Hepatocyte (in vitro differentiated cells): ENCODE results near the gene PLD1. TPM values are rescaled to one million over a fixed set of nuclear protein-coding genes. Genes with fewer than 3 reads are reported as not detected.

ENCODE experiments used
- DNase-seq: peaks from one replicate; pipeline ENCODE4 v3.0.0-alpha.2; 2016; ENCODE audit warnings: low spot score
- H2AFZ ChIP-seq: fragments of 200-600 bp; sonication (generic); 2 replicates; pipeline ENCODE4 v1.6.0; 2016; ENCODE audit warnings: antibody characterized with exemption, mild to moderate bottlenecking
- H3K27ac ChIP-seq: fragments of 200-600 bp; sonication (generic); 2 replicates; pipeline ENCODE4 v1.5.1; 2016; ENCODE audit warnings: mild to moderate bottlenecking
- H3K27me3 ChIP-seq: fragments of 200-600 bp; sonication (generic); 2 replicates; pipeline ENCODE4 v1.6.1; 2016
- H3K36me3 ChIP-seq: fragments of 200-600 bp; sonication (generic); replicated peaks from 2 replicates; pipeline ENCODE4 v1.5.1; 2016; ENCODE audit warnings: low read depth; ENCODE audit not compliant: insufficient read depth
- H3K4me1 ChIP-seq: fragments of 200-600 bp; sonication (generic); 2 replicates; pipeline ENCODE4 v1.5.1; 2016; ENCODE audit warnings: mild to moderate bottlenecking, moderate library complexity; ENCODE audit not compliant: insufficient read depth
- H3K4me2 ChIP-seq: fragments of 200-600 bp; sonication (generic); 2 replicates; pipeline ENCODE4 v1.6.0; 2016
- H3K4me3 ChIP-seq: fragments of 200-600 bp; sonication (generic); 2 replicates; pipeline ENCODE4 v1.5.1; 2016; ENCODE audit warnings: mild to moderate bottlenecking
- H3K79me2 ChIP-seq: fragments of 200-600 bp; sonication (generic); 2 replicates; pipeline ENCODE4 v1.6.0; 2017; ENCODE audit warnings: mild to moderate bottlenecking
- H3K9me2 ChIP-seq: fragments of 200-600 bp; sonication (generic); replicated peaks from 2 replicates; pipeline ENCODE4 v1.6.0; 2017; ENCODE audit warnings: mild to moderate bottlenecking; ENCODE audit not compliant: insufficient read depth
- H3K9me3 ChIP-seq: fragments of 200-600 bp; sonication (generic); 2 replicates; pipeline ENCODE4 v1.5.1; 2016; ENCODE audit warnings: low read depth, mild to moderate bottlenecking
- H4K20me1 ChIP-seq: fragments of 200-600 bp; sonication (generic); 2 replicates; pipeline ENCODE4 v1.6.0; 2016; ENCODE audit warnings: mild to moderate bottlenecking; ENCODE audit not compliant: insufficient read depth, poor library complexity, severe bottlenecking
- EZH2 ChIP-seq: fragments of 200-600 bp; sonication (generic); IDR thresholded peaks from 2 replicates; pipeline ENCODE4 v1.6.1; 2016; ENCODE audit warnings: antibody characterized with exemption, mild to moderate bottlenecking, borderline replicate concordance
- EZH2phosphoT487 ChIP-seq: fragments of 200-600 bp; sonication (generic); IDR thresholded peaks from one replicate; pipeline ENCODE4 v1.6.1; 2018; ENCODE audit warnings: antibody characterized with exemption, mild to moderate bottlenecking, low read depth, moderate library complexity; ENCODE audit not compliant: unreplicated experiment, severe bottlenecking
- WGBS: methylation state at CpG from one replicate; pipeline ENCODE4 v1.1.6; 2016; ENCODE audit warnings: low lambda C conversion rate; ENCODE audit errors: missing lambda C conversion rate; 5-methylcytosine and 5-hydroxymethylcytosine counted together
- polyA plus RNA-seq: library from polyadenylated mRNA; unstranded; fragments of >200 nt; fragmentation: Nextera tagmentation; extraction: Ambion mirVana; gene quantifications from 2 replicates; pipeline ENCODE4 v1.2.1, GENCODE V29; 2016
- total RNA-seq: library from RNA; depleted of rRNA; stranded (reverse); fragments of >200 nt; gene quantifications from 2 replicates; pipeline ENCODE4 v1.2.3, GENCODE V29; 2014
- TF ChIP-seq, protein P1 (sequence below): fragments of 200-600 bp; sonication (generic); IDR thresholded peaks from 2 replicates; pipeline ENCODE4 v1.5.1; 2016; ENCODE audit warnings: antibody characterized with exemption, mild to moderate bottlenecking; ENCODE audit not compliant: poor library complexity

The PLD1 gene
- total and polyA plus RNA-seq, 2 experiments from 2014 or later = 29.4 to 71.1 TPM

DNA sequence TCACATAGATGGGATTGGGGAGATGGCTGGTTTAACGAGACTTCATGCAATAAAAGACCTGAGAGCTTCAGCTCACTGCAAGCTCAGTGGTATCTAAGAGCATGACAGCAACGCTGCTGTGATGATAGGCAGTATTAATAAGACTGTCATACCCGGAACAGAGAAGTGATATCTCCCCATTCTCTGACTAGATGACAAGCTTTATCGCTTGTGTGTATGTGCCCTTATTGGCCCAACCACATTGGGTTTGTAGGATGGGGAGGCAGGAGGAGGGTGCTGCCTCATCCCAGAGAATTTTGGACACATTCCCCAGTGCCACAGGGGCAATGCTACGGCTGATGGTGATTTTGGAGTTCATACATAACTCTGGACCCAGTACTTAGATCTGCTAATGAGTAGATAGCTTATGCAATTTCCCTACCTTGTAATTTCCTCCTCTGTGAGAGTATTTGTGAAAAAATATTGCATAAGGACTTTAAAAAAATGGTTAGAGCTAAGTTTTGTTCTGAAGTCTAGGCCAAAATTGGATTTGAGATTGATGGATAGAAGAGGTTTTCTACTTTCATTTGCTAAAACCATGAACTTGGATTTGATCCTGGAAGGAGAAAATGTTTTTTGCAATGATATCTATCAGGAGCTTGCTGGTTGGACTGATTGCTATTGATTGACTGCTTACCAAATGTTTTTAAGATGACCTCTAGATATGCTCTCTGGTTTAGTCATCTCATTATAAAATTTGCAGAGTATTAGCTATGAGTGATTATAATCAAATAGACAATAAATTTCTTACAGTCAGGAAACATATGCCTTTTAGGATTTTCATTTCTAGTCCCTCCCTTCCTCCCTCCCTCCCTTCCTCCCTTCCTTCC lies 18.9 kb upstream of the PLD1 start:
- TF ChIP-seq, protein P1, sequence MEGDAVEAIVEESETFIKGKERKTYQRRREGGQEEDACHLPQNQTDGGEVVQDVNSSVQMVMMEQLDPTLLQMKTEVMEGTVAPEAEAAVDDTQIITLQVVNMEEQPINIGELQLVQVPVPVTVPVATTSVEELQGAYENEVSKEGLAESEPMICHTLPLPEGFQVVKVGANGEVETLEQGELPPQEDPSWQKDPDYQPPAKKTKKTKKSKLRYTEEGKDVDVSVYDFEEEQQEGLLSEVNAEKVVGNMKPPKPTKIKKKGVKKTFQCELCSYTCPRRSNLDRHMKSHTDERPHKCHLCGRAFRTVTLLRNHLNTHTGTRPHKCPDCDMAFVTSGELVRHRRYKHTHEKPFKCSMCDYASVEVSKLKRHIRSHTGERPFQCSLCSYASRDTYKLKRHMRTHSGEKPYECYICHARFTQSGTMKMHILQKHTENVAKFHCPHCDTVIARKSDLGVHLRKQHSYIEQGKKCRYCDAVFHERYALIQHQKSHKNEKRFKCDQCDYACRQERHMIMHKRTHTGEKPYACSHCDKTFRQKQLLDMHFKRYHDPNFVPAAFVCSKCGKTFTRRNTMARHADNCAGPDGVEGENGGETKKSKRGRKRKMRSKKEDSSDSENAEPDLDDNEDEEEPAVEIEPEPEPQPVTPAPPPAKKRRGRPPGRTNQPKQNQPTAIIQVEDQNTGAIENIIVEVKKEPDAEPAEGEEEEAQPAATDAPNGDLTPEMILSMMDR = no peak
- TF ChIP-seq EZH2phosphoT487 (no peak), EZH2 (no peak)
- Histone ChIP-seq H3K36me3 (no peaks in the 10 kb centered on the region), H3K4me3 (no peak overlapping the region), H3K27me3 (no peaks in the 10 kb centered on the region), H2AFZ (no peak overlapping the region), H3K4me2 (no peak overlapping the region), H3K9me2 (no peaks in the 10 kb centered on the region), H3K27ac (no peak overlapping the region), H3K9me3 (no peaks in the 10 kb centered on the region), H3K4me1 (peaks cover 23% of the 10 kb centered on the region), H4K20me1 (no peaks in the 10 kb centered on the region), H3K79me2 (no peaks in the 10 kb centered on the region)
- no peak for DNase-seq
- 75% methylated on average over 5 of the region's 5 CpGs for WGBS

DNA sequence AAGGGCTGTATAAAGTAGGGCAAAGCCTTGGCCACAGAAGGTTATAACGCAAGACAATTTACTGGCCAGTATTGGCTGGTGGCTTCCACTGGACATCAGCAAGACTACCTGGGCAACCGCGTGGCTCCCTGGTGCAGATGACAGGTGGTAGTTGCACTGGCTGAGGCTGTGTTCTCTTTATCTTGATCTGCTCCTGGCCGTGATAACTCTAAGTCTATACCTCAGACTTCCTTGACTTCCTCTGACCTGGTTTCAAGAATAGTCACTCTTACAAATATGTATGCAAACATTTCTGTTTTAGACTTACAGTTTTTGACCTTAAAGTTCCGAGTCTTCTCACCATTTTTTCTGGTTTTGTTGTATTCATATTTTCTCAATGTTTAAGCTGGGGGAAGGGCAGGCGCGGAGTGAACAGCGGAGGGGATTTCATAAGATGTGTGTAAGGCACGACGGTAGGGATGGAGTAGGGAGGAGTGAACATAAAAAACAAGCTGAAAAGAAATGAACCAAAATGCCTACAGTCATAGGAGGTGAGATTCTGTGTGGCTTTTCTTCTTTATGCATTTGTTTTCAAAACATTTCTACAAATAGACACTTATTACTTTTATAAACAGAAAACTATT lies 17.7 kb upstream of the PLD1 start:
- TF ChIP-seq, protein P1 = no peak
- TF ChIP-seq EZH2 = no peak
- no peak for TF ChIP-seq EZH2phosphoT487
- Histone ChIP-seq H3K9me3 (no peaks in the 10 kb centered on the region), H3K36me3 (no peaks in the 10 kb centered on the region), H3K79me2 (no peaks in the 10 kb centered on the region), H2AFZ (no peak overlapping the region), H3K4me1 (peaks cover 17% of the 10 kb centered on the region), H3K27ac (no peak overlapping the region), H3K4me3 (no peak overlapping the region), H3K9me2 (no peaks in the 10 kb centered on the region), H4K20me1 (no peaks in the 10 kb centered on the region), H3K4me2 (no peak overlapping the region), H3K27me3 (no peaks in the 10 kb centered on the region)
- 77% methylated on average over 10 of the region's 10 CpGs for WGBS
- DNase-seq = no peak

DNA sequence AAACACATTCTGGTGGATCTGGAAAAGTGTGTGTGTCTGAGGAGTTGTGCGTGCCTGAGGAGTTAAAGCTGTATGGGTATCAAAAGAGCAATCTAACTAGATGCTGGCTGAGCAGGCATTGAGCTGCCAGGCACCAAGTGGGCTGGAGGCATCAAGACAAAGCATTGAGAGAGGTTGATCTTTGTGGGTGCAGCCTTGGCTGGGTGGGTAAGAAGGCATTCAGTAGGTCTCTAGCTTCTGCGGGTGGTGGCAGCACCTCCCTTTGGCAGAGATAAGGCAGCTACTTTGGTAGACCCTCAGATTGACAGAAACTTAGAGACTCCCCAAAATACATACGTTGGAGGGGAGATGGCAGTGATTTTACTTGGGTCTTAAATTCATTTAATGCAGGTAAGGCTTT lies 17.1 kb upstream of the PLD1 start:
- H3K27me3 ChIP-seq = no peaks in the 10 kb centered on the region

More for the DNA sequence above, 17.1 kb upstream of the PLD1 start:
- Histone ChIP-seq H2AFZ (no peak overlapping the region), H3K4me1 (peaks cover 17% of the 10 kb centered on the region), H3K27ac (no peak overlapping the region), H3K79me2 (no peaks in the 10 kb centered on the region), H3K4me2 (no peak overlapping the region), H3K9me3 (no peaks in the 10 kb centered on the region), H3K4me3 (no peak overlapping the region), H3K9me2 (no peaks in the 10 kb centered on the region), H3K36me3 (no peaks in the 10 kb centered on the region), H4K20me1 (no peaks in the 10 kb centered on the region)
- 97% methylated on average over 3 of the region's 3 CpGs for WGBS
- TF ChIP-seq EZH2phosphoT487 (no peak), EZH2 (no peak)
- TF ChIP-seq, protein P1 = no peak
- DNase-seq = no peak
